ENCODE measurements around the gene KCNAB2. TPM values are rescaled to one million over a fixed set of nuclear protein-coding genes. Genes with fewer than 3 reads are reported as not detected.
"Not testable (repeated sequence)": the region's sequence is repeated elsewhere in the genome, so short reads cannot be mapped to it uniquely, and the experiment has no call there.

KCNAB2 gene
- polyA plus RNA-seq, 3 donors: 11.5 to 178 (median 22.7) TPM

DNA sequence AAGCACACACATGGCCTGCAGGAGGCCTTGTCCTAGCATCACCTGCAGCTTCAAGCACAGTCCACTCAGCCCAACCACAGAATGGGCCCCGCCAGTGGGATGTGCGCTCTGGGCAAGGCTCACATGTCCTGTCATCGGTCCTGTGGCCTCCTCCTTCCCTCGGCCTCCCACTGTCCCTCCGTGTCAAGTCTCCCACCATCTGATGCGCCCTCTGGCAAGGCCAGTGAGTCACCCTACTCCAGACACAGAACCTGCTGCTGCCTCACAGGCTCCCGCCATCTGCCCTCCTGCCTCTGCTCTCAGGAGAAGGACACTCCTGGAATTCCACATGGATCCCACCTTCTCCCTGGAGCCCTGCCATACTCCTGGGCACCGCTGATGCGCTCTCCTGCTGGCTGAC lies 14.2 kb downstream of the KCNAB2 start:
- Histone ChIP-seq H3K36me3 (replicated peaks in 1 of 2; ENCODE audit: control insufficient read depth in 1 of 2, insufficient read depth in 2 of 2, low read length in 2 of 2) (peaks cover 25 to 52% of the 10 kb centered on the region in 2 donors), H4K20me1 (ENCODE audit: insufficient read depth, low read length) (peaks cover 98% of the 10 kb centered on the region), H3K27me3 (ENCODE audit: control insufficient read depth in 2 of 2, insufficient read depth in 2 of 2, low read length in 2 of 2) (no peaks in the 10 kb centered on the region), H3K4me1 (ENCODE audit: control insufficient read depth in 1 of 2, insufficient read depth in 2 of 2, low read length in 2 of 2) (peaks cover 46 to 57% of the 10 kb centered on the region in 2 donors), H3K9ac (ENCODE audit: insufficient read depth, low read length, poor library complexity, severe bottlenecking) (no peak overlapping the region), H3K4me2 (replicated peaks; ENCODE audit: extremely low read depth, low read length, poor library complexity, severe bottlenecking) (no peak overlapping the region), H2AFZ (ENCODE audit: insufficient read depth, low read depth, low read length, poor library complexity, severe bottlenecking) (no peak overlapping the region), H3K9me3 (replicated peaks in 1 of 2; ENCODE audit: control insufficient read depth in 1 of 2, insufficient read depth in 1 of 2, low read length in 2 of 2) (no peaks in the 10 kb centered on the region), H3K4me3 (replicated peaks in 1 of 3; ENCODE audit: low read depth in 2 of 3, low read length in 3 of 3) (no peak overlapping the region), H3K79me2 (ENCODE audit: insufficient read depth, low read length) (peaks cover 83% of the 10 kb centered on the region), H3K27ac (ENCODE audit: low read depth in 1 of 2, low read length in 2 of 2) (peak overlapping the region in 1 of 2 donors; percentile 56)
- 100% methylated on average over 9 of the region's 9 CpGs for WGBS (ENCODE audit: insufficient coverage)
- H3K4me3 Mint-ChIP-seq: no peak overlapping the region
- H3K4me1 Mint-ChIP-seq: peaks cover 52% of the 10 kb centered on the region
- peak overlapping the region in 1 of 7 donors; percentile 12 for H3K27ac Mint-ChIP-seq
- no peaks in the 10 kb centered on the region for H3K27me3 Mint-ChIP-seq (ENCODE audit: low read depth in 3 of 3)
- H3K9me3 Mint-ChIP-seq: peaks cover 0 to 2% (median 0%) of the 10 kb centered on the region in 7 donors
- peaks cover 33 to 68% of the 10 kb centered on the region in 2 donors for H3K36me3 Mint-ChIP-seq
- TF ChIP-seq, protein P1, sequence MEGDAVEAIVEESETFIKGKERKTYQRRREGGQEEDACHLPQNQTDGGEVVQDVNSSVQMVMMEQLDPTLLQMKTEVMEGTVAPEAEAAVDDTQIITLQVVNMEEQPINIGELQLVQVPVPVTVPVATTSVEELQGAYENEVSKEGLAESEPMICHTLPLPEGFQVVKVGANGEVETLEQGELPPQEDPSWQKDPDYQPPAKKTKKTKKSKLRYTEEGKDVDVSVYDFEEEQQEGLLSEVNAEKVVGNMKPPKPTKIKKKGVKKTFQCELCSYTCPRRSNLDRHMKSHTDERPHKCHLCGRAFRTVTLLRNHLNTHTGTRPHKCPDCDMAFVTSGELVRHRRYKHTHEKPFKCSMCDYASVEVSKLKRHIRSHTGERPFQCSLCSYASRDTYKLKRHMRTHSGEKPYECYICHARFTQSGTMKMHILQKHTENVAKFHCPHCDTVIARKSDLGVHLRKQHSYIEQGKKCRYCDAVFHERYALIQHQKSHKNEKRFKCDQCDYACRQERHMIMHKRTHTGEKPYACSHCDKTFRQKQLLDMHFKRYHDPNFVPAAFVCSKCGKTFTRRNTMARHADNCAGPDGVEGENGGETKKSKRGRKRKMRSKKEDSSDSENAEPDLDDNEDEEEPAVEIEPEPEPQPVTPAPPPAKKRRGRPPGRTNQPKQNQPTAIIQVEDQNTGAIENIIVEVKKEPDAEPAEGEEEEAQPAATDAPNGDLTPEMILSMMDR (IDR thresholded peaks at IDR 0.05): no peak
- intact Hi-C loops (cut with micrococcal nuclease): loop anchor here in 1 of 2 donors (10.0 kb wide), 2 partner anchors 145 to 185 kb away; partner anchors contain the start of genes HES3 and RNF207
- DNase-seq: no peak

DNA sequence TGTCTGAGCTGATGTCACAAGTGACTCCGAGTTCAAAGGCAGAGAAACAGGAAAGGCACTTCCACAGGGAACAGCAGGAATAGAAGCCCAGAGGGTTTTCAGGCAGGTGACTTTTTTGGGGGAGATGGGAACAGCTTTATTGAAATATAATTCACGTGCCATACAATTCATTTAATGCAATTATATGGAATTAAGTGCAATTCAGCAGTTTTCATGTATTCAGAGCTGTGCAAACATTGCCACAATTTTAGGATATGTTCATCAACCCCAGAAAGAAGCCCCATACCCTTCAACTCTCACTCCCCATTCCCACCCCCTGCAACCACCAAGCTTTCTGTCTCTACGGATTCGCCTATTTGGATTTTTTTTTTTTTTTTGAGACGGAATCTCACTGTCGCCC lies 17.0 kb downstream of the KCNAB2 start:
- Mint-ChIP-seq H3K4me1 (peaks cover 24% of the 10 kb centered on the region), H3K36me3 (peaks cover 46 to 83% of the 10 kb centered on the region in 2 donors), H3K4me3 (peak overlapping the region in 1 of 2 donors; percentile 14), H3K9me3 (peaks cover 0 to 2% (median 0%) of the 10 kb centered on the region in 7 donors), H3K27me3 (ENCODE audit: low read depth in 3 of 3) (no peaks in the 10 kb centered on the region), H3K27ac (peak overlapping the region in 2 of 7 donors; percentile 17 to 55)
- intact Hi-C loops (cut with micrococcal nuclease): no loop called here
- Histone ChIP-seq H3K4me2 (replicated peaks; ENCODE audit: extremely low read depth, low read length, poor library complexity, severe bottlenecking) (no peak overlapping the region), H3K79me2 (ENCODE audit: insufficient read depth, low read length) (peaks cover 97% of the 10 kb centered on the region), H3K27me3 (ENCODE audit: control insufficient read depth in 2 of 2, insufficient read depth in 2 of 2, low read length in 2 of 2) (no peaks in the 10 kb centered on the region), H3K27ac (ENCODE audit: low read depth in 1 of 2, low read length in 2 of 2) (no peak overlapping the region), H3K9me3 (replicated peaks in 1 of 2; ENCODE audit: control insufficient read depth in 1 of 2, insufficient read depth in 1 of 2, low read length in 2 of 2) (no peaks in the 10 kb centered on the region), H3K4me3 (replicated peaks in 1 of 3; ENCODE audit: low read depth in 2 of 3, low read length in 3 of 3) (no peak overlapping the region), H3K4me1 (ENCODE audit: control insufficient read depth in 1 of 2, insufficient read depth in 2 of 2, low read length in 2 of 2) (peaks cover 18 to 29% of the 10 kb centered on the region in 2 donors), H2AFZ (ENCODE audit: insufficient read depth, low read depth, low read length, poor library complexity, severe bottlenecking) (no peak overlapping the region), H3K36me3 (replicated peaks in 1 of 2; ENCODE audit: control insufficient read depth in 1 of 2, insufficient read depth in 2 of 2, low read length in 2 of 2) (peaks cover 47 to 77% of the 10 kb centered on the region in 2 donors), H3K9ac (ENCODE audit: insufficient read depth, low read length, poor library complexity, severe bottlenecking) (no peak overlapping the region), H4K20me1 (ENCODE audit: insufficient read depth, low read length) (peaks cover 98% of the 10 kb centered on the region)
- WGBS (ENCODE audit: insufficient coverage): 100% methylated on average over 1 of the region's 6 CpGs
- no peak for DNase-seq
- TF ChIP-seq, protein P1 (IDR thresholded peaks at IDR 0.05): no peak

DNA sequence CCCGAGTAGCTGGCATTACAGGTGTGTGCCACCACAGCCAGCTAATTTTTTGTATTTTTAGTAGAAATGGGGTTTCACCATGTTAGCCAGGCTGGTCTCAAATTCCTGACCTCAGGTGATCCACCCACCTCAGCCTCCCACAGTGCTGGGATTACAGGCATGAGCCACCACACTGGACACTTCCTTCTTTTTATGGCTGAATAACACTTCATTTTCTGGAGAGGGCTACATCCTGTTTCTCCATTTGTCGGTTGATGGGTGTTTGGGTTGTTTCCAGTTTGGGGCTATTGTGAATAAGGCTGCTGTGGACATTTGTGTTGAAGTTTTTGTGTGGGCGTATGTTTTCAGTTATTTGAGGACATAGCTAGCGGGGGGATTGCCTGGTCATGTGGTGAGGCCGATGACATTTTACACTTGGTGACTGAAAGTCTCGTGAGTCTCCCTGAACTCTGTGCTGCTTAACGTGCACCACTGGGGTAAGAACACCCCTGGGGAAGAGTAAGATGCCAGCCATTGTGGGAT lies 17.9 kb downstream of the KCNAB2 start:
- Mint-ChIP-seq H3K36me3 (peaks cover 42 to 81% of the 10 kb centered on the region in 2 donors), H3K27ac (peak overlapping the region in 4 of 7 donors; percentile 0 to 86 (median 52)), H3K4me1 (peaks cover 15% of the 10 kb centered on the region)
- 77% methylated on average over 6 of the region's 7 CpGs for WGBS (ENCODE audit: insufficient coverage)
- H3K27me3 Mint-ChIP-seq (ENCODE audit: low read depth in 3 of 3); H3K4me2 ChIP-seq (replicated peaks; ENCODE audit: extremely low read depth, low read length, poor library complexity, severe bottlenecking); intact Hi-C loops (cut with micrococcal nuclease); H3K4me3 Mint-ChIP-seq; DNase-seq; H3K9ac ChIP-seq (ENCODE audit: insufficient read depth, low read length, poor library complexity, severe bottlenecking); H3K9me3 ChIP-seq (replicated peaks in 1 of 2; ENCODE audit: control insufficient read depth in 1 of 2, insufficient read depth in 1 of 2, low read length in 2 of 2); H3K27me3 ChIP-seq (ENCODE audit: control insufficient read depth in 2 of 2, insufficient read depth in 2 of 2, low read length in 2 of 2); H3K9me3 Mint-ChIP-seq; H2AFZ ChIP-seq (ENCODE audit: insufficient read depth, low read depth, low read length, poor library complexity, severe bottlenecking); H3K4me3 ChIP-seq (replicated peaks in 1 of 3; ENCODE audit: low read depth in 2 of 3, low read length in 3 of 3): not testable (repeated sequence)
- Histone ChIP-seq H3K4me1 (ENCODE audit: control insufficient read depth in 1 of 2, insufficient read depth in 2 of 2, low read length in 2 of 2) (peaks cover 9 to 20% of the 10 kb centered on the region in 2 donors), H3K79me2 (ENCODE audit: insufficient read depth, low read length) (peaks cover 96% of the 10 kb centered on the region), H3K36me3 (replicated peaks in 1 of 2; ENCODE audit: control insufficient read depth in 1 of 2, insufficient read depth in 2 of 2, low read length in 2 of 2) (peaks cover 53 to 84% of the 10 kb centered on the region in 2 donors), H4K20me1 (ENCODE audit: insufficient read depth, low read length) (peaks cover 98% of the 10 kb centered on the region), H3K27ac (ENCODE audit: low read depth in 1 of 2, low read length in 2 of 2) (peak overlapping the region in 1 of 2 donors; percentile 54)
